A673 (cell line): Measurements from ENCODE around the gene SYNE1.

Source experiments
- CTCF ChIP-seq: fragments of 300-800, 200-600 bp; sonication (generic); conservative IDR thresholded peaks from 2 replicates; pipeline ENCODE4 v1.5.1; 2017; ENCODE audit warnings: low read depth, mild to moderate bottlenecking, antibody characterized with exemption, low read length, moderate library complexity, mixed read lengths
- EZH2 ChIP-seq: fragments of 200-600 bp; sonication (generic); IDR thresholded peaks from 2 replicates; pipeline ENCODE4 v1.6.1; 2017; ENCODE audit warnings: borderline replicate concordance, low read depth, mild to moderate bottlenecking, mixed read lengths, antibody characterized with exemption, low read length; ENCODE audit not compliant: poor library complexity, severe bottlenecking

GRCh38 chr6:152474354-152474753 lies 162.8 kb downstream of the SYNE1 start:
- TF ChIP-seq EZH2: no peak
- no peak for TF ChIP-seq CTCF
